HepG2 (cell line): ENCODE data around the gene FMNL2. TPM values are rescaled to one million over a fixed set of nuclear protein-coding genes. Genes with fewer than 3 reads are reported as not detected.

Source experiments
- ATAC-seq: fragments of 200-7000 bp; cut with Tn5 transposase; 3 replicates; pipeline ENCODE4 v1.9.1; 2020; ENCODE audit warnings: mild to moderate bottlenecking, moderate library complexity
- BruUV-seq: library from RNA; stranded (reverse); fragments of 400-500 nt; replicated peaks from 2 replicates; lab custom pipeline; 2021; lab: Mats Ljungman, UMichigan
- CTCF ChIA-PET: fragments of 300-600 bp; formaldehyde crosslinking; extraction: SDS; loops from one replicate; lab custom pipeline; 2021; ENCODE audit warnings: low total read pairs, inconsistent platforms, low intra/inter-chr PET ratio; lab: Yijun Ruan, JAX
- POLR2A ChIA-PET: fragments of 350-600 bp; sonication (Branson Sonifier 250); formaldehyde crosslinking; loops from one replicate; lab custom pipeline; 2020; ENCODE audit warnings: antibody characterized with exemption, inconsistent platforms; lab: Yijun Ruan, JAX
- DNase-seq: peaks from one replicate; pipeline ENCODE4 v3.0.0-alpha.2; 2015; ENCODE audit warnings: low spot score
- FAIRE-seq: peaks from 3 replicates; lab custom pipeline; 2011; peaks lifted over from hg19 to GRCh38; lab: Jason Lieb, UNC
- H2AFZ ChIP-seq: one replicate; pipeline ENCODE4 v1.6.1; 2011; ENCODE audit warnings: low read length, inconsistent platforms
- H3K27ac ChIP-seq: fragments of 300-600 bp; 3 replicates; pipeline ENCODE4 v1.8.0; 2011; ENCODE audit warnings: mixed run types, mild to moderate bottlenecking, mixed read lengths, low read length, inconsistent platforms; ENCODE audit not compliant: insufficient read depth; ENCODE audit errors: extremely low read length
- H3K27me3 ChIP-seq, 2 experiments: fragments of 200-600 bp in 1 of 2; 2 replicates in 1 of 2; 3 replicates in 1 of 2; pipeline versions ENCODE4 v1.6.0 to v1.8.0; 2011; ENCODE audit warnings: low read length in 2 of 2, mild to moderate bottlenecking in 2 of 2, moderate library complexity in 2 of 2, inconsistent platforms in 1 of 2; ENCODE audit not compliant: insufficient read depth in 2 of 2, control insufficient read depth in 1 of 2
- H3K36me3 ChIP-seq, 2 experiments: fragments of 200-600 bp in 1 of 2; replicated peaks in 1 of 2; 2 replicates in 1 of 2; 3 replicates in 1 of 2; pipeline versions ENCODE4 v1.5.1 to v1.8.0; 2011; ENCODE audit warnings: low read length in 2 of 2, inconsistent platforms in 1 of 2; ENCODE audit not compliant: insufficient read depth in 2 of 2, control insufficient read depth in 1 of 2
- H3K4me1 ChIP-seq: 2 replicates; pipeline ENCODE4 v1.5.1; 2012; ENCODE audit warnings: low read length, inconsistent platforms; ENCODE audit not compliant: insufficient read depth
- H3K4me2 ChIP-seq: 2 replicates; pipeline ENCODE4 v1.6.0; 2011; ENCODE audit warnings: low read depth, low read length, inconsistent platforms
- H3K4me3 ChIP-seq, 3 experiments: fragments of 200-600 bp in 1 of 3; sonication (generic), shearing (Covaris generic) in 1 of 3; replicated peaks in 1 of 3; 2 replicates each; pipeline ENCODE4 v1.5.1; 2011 to 2016; ENCODE audit warnings: low read length in 3 of 3, inconsistent platforms in 2 of 3, low read depth in 2 of 3, mild to moderate bottlenecking in 2 of 3, control low read depth in 1 of 3, mixed read lengths in 1 of 3; ENCODE audit not compliant: insufficient read depth in 1 of 3
- H3K79me2 ChIP-seq: one replicate; pipeline ENCODE4 v1.6.1; 2011; ENCODE audit warnings: low read length, inconsistent platforms; ENCODE audit not compliant: insufficient read depth
- H3K9ac ChIP-seq: 2 replicates; pipeline ENCODE4 v1.6.0; 2011; ENCODE audit warnings: mild to moderate bottlenecking, low read depth, low read length, inconsistent platforms; ENCODE audit not compliant: insufficient read depth
- H3K9me3 ChIP-seq: 2 replicates; pipeline ENCODE4 v1.5.1; 2012; ENCODE audit warnings: mild to moderate bottlenecking, low read length
- H4K20me1 ChIP-seq: 2 replicates; pipeline ENCODE4 v1.6.0; 2011; ENCODE audit warnings: inconsistent platforms, mild to moderate bottlenecking, low read length, moderate library complexity; ENCODE audit not compliant: insufficient read depth
- FOSL2 ChIP-seq: sonication (generic); formaldehyde crosslinking; IDR thresholded peaks from 2 replicates; pipeline ENCODE4 v1.4.0; 2020; ENCODE audit warnings: missing genetic modification reagents
- FOXA1 ChIP-seq, 2 experiments: fragments of 450-650 bp in 1 of 2; sonication (generic) in 1 of 2; formaldehyde crosslinking in 1 of 2; IDR thresholded peaks; 2 replicates each; pipeline versions ENCODE4 v1.4.0 to v1.6.1; 2016 to 2020; ENCODE audit warnings: missing genetic modification reagents in 1 of 2
- JUND ChIP-seq: sonication (generic); formaldehyde crosslinking; IDR thresholded peaks from 2 replicates; pipeline ENCODE4 v1.8.0; 2022; ENCODE audit warnings: mild to moderate bottlenecking, missing genetic modification reagents
- XRCC5 ChIP-seq: fragments of 200-400 bp; formaldehyde crosslinking; optimal IDR thresholded peaks from 2 replicates; pipeline ENCODE3; 2017; ENCODE audit warnings: mild to moderate bottlenecking, low read length
- ZFP1 ChIP-seq: IDR thresholded peaks from 2 replicates; pipeline ENCODE4 v1.6.1; 2016
- ZNF251 ChIP-seq: sonication (generic); formaldehyde crosslinking; IDR thresholded peaks from 2 replicates; pipeline ENCODE4 v1.9.0; 2021; ENCODE audit warnings: mild to moderate bottlenecking, missing genetic modification reagents
- ZNF790 ChIP-seq: sonication (generic); formaldehyde crosslinking; IDR thresholded peaks from 2 replicates; pipeline ENCODE4 v1.8.0; 2022; ENCODE audit warnings: missing genetic modification reagents, mild to moderate bottlenecking, borderline replicate concordance
- WGBS: methylation state at CpG from one replicate; pipeline ENCODE4 v1.1.6; 2017; ENCODE audit warnings: low lambda C conversion rate; 5-methylcytosine and 5-hydroxymethylcytosine counted together
- in situ Hi-C: cut with HindIII; loops from 2 replicates; pipeline ENCODE4 v1.10.0; 2017; ENCODE audit warnings: low pct_unique_long_range_greater_than_20kb; ENCODE audit not compliant: extremely low pct_ligation_motif_present
- intact Hi-C: fragments of 100-400 bp; cut with micrococcal nuclease; formaldehyde crosslinking; loops from one replicate; pipeline ENCODE4 v1.10.0; 2022; ENCODE audit not compliant: unreplicated experiment
- polyA plus RNA-seq, 8 experiments: library from polyadenylated mRNA; depleted of rRNA in 3 of 8; stranded (reverse) in 7 of 8; unstranded in 1 of 8; fragments of >200 nt; fragmentation: Illumina TruSeq in 4 of 8; extraction: Trizol in 4 of 8; gene quantifications; 2 replicates each; pipeline versions ENCODE4 v1.2.1 to v1.2.3, GENCODE V29; 2011 to 2016; ENCODE audit warnings: low read depth in 4 of 8, missing spikeins in 1 of 8, mixed read lengths in 1 of 8; ENCODE audit not compliant: insufficient read depth in 1 of 8
- total RNA-seq, 5 experiments: library from RNA; depleted of rRNA; stranded (reverse); fragments of >200 nt; fragmentation: Illumina TruSeq; extraction: Trizol; gene quantifications; 2 replicates each; pipeline ENCODE4 v1.2.3, GENCODE V29; 2016; ENCODE audit warnings: low read depth in 1 of 5
- TF ChIP-seq, protein P1 (sequence below): IDR thresholded peaks from 2 replicates; pipeline ENCODE4 v1.6.1; 2016; ENCODE audit warnings: mild to moderate bottlenecking
- TF ChIP-seq, protein P2 (sequence below): IDR thresholded peaks from 2 replicates; pipeline ENCODE4 v1.6.1; 2012; ENCODE audit warnings: low read length, improper control_type of control experiment
- TF ChIP-seq, protein P3 (sequence below): sonication (generic); formaldehyde crosslinking; IDR thresholded peaks from 2 replicates; pipeline ENCODE4 v1.9.0; 2021; ENCODE audit warnings: missing genetic modification reagents, borderline replicate concordance
- TF ChIP-seq, protein P4 (sequence below): sonication (generic); formaldehyde crosslinking; IDR thresholded peaks from 2 replicates; pipeline ENCODE4 v1.4.0; 2020; ENCODE audit warnings: missing genetic modification reagents; ENCODE audit errors: not compliant biosample characterization
- TF ChIP-seq, protein P5 (sequence below): sonication (generic); formaldehyde crosslinking; IDR thresholded peaks from 2 replicates; pipeline ENCODE4 v1.4.0; 2020; ENCODE audit warnings: missing genetic modification reagents

Gene FMNL2
- total and polyA plus RNA-seq, 2 of the 13 experiments (the other 11 are each of a cell fraction or from before 2014, with no cell fraction given), result 66.5 to 67.7 TPM

DNA sequence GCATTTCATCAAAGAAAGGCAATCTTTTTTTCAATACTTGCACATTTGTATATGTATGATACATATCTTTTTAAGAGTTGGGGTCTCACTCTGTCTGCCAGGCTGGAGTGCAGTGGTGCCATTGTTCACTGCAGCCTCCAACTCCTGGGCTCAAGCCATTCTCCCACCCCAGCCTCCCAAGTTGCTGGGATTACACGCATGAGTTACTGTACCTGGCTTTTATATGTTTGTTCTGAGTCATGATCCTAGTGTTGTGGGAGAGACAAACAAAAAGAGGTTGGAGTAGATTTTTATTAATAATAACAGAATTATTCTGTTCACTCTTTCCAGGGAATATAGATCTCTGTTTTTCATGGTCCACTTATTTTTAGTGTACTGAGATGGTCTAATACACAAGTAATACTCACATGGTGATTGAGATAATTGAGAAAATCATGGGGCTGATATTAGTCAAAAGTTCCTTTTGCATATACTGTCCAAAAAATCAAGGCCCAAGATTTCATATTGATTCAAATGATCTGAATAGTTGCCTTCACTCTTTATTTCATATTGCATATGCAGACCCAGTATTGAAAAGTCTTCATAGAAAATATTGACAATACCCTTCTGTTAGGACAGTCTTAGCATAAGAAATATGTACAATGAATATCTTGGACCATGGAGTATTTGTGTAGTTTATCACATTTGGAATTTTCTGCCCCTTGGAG lies 138.3 kb downstream of the FMNL2 start:
- no peak for FAIRE-seq
- Histone ChIP-seq H3K36me3 (no peaks in the 10 kb centered on the region), H3K27me3 (no peaks in the 10 kb centered on the region), H3K9ac (no peak overlapping the region), H4K20me1 (0 out of 2 replicates have a peak, but pooled peaks cover 4% of the 10 kb centered on the region), H3K9me3 (no peaks in the 10 kb centered on the region), H2AFZ (no peak overlapping the region), H3K4me1 (peaks cover 92% of the 10 kb centered on the region), H3K79me2 (peaks cover 96% of the 10 kb centered on the region), H3K4me3 (no peak overlapping the region; a peak in 1 of 6 replicates), H3K4me2 (peak overlapping the region; percentile 61), H3K27ac (peak overlapping the region; percentile 57)
- ChIA-PET CTCF (no interaction called here), POLR2A (interaction anchor here (0.9 to 2.2 kb wide), 3 partner anchors 10 to 86 kb away, joined by 3 to 15 read pairs (median 8); no protein-coding TSS in a partner anchor)
- BruUV-seq, result no TSS peak
- peak; percentile 34 for ATAC-seq
- DNase-seq, result peak; percentile 51
- in situ Hi-C loops (no loop called here), intact Hi-C loops (loop anchor here (5.0 kb wide), 3 partner anchors 41 to 296 kb away; partner anchors contain the start of genes FMNL2 and STAM2)
- 66% methylated on average over 1 of the region's 1 CpG for WGBS
- TF ChIP-seq, protein P1, sequence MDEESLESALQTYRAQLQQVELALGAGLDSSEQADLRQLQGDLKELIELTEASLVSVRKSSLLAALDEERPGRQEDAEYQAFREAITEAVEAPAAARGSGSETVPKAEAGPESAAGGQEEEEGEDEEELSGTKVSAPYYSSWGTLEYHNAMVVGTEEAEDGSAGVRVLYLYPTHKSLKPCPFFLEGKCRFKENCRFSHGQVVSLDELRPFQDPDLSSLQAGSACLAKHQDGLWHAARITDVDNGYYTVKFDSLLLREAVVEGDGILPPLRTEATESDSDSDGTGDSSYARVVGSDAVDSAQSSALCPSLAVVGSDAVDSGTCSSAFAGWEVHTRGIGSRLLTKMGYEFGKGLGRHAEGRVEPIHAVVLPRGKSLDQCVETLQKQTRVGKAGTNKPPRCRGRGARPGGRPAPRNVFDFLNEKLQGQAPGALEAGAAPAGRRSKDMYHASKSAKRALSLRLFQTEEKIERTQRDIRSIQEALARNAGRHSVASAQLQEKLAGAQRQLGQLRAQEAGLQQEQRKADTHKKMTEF (CRISPR knock-in tag), result no peak
- TF ChIP-seq, protein P2, sequence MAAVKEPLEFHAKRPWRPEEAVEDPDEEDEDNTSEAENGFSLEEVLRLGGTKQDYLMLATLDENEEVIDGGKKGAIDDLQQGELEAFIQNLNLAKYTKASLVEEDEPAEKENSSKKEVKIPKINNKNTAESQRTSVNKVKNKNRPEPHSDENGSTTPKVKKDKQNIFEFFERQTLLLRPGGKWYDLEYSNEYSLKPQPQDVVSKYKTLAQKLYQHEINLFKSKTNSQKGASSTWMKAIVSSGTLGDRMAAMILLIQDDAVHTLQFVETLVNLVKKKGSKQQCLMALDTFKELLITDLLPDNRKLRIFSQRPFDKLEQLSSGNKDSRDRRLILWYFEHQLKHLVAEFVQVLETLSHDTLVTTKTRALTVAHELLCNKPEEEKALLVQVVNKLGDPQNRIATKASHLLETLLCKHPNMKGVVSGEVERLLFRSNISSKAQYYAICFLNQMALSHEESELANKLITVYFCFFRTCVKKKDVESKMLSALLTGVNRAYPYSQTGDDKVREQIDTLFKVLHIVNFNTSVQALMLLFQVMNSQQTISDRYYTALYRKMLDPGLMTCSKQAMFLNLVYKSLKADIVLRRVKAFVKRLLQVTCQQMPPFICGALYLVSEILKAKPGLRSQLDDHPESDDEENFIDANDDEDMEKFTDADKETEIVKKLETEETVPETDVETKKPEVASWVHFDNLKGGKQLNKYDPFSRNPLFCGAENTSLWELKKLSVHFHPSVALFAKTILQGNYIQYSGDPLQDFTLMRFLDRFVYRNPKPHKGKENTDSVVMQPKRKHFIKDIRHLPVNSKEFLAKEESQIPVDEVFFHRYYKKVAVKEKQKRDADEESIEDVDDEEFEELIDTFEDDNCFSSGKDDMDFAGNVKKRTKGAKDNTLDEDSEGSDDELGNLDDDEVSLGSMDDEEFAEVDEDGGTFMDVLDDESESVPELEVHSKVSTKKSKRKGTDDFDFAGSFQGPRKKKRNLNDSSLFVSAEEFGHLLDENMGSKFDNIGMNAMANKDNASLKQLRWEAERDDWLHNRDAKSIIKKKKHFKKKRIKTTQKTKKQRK, result no peak
- TF ChIP-seq XRCC5 (no peak), ZNF790 (CRISPR knock-in tag) (no peak), ZFP1 (CRISPR knock-in tag) (0 out of 2 replicates have a peak, but pooled peaks have one; percentile 6), JUND (no peak), ZNF251 (no peak), FOSL2 (CRISPR knock-in tag) (peak; percentile 70), FOXA1 (IDR thresholded peaks at IDR 0.05) (no peak), FOXA1 (CRISPR knock-in tag; IDR thresholded peaks at IDR 0.05) (0 out of 2 replicates have a peak, but pooled peaks have one; percentile 15)
- TF ChIP-seq, protein P3, sequence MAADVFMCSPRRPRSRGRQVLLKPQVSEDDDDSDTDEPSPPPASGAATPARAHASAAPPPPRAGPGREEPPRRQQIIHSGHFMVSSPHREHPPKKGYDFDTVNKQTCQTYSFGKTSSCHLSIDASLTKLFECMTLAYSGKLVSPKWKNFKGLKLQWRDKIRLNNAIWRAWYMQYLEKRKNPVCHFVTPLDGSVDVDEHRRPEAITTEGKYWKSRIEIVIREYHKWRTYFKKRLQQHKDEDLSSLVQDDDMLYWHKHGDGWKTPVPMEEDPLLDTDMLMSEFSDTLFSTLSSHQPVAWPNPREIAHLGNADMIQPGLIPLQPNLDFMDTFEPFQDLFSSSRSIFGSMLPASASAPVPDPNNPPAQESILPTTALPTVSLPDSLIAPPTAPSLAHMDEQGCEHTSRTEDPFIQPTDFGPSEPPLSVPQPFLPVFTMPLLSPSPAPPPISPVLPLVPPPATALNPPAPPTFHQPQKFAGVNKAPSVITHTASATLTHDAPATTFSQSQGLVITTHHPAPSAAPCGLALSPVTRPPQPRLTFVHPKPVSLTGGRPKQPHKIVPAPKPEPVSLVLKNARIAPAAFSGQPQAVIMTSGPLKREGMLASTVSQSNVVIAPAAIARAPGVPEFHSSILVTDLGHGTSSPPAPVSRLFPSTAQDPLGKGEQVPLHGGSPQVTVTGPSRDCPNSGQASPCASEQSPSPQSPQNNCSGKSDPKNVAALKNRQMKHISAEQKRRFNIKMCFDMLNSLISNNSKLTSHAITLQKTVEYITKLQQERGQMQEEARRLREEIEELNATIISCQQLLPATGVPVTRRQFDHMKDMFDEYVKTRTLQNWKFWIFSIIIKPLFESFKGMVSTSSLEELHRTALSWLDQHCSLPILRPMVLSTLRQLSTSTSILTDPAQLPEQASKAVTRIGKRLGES, result no peak
- TF ChIP-seq, protein P4, sequence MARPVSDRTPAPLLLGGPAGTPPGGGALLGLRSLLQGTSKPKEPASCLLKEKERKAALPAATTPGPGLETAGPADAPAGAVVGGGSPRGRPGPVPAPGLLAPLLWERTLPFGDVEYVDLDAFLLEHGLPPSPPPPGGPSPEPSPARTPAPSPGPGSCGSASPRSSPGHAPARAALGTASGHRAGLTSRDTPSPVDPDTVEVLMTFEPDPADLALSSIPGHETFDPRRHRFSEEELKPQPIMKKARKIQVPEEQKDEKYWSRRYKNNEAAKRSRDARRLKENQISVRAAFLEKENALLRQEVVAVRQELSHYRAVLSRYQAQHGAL (CRISPR knock-in tag), result no peak
- TF ChIP-seq, protein P5, sequence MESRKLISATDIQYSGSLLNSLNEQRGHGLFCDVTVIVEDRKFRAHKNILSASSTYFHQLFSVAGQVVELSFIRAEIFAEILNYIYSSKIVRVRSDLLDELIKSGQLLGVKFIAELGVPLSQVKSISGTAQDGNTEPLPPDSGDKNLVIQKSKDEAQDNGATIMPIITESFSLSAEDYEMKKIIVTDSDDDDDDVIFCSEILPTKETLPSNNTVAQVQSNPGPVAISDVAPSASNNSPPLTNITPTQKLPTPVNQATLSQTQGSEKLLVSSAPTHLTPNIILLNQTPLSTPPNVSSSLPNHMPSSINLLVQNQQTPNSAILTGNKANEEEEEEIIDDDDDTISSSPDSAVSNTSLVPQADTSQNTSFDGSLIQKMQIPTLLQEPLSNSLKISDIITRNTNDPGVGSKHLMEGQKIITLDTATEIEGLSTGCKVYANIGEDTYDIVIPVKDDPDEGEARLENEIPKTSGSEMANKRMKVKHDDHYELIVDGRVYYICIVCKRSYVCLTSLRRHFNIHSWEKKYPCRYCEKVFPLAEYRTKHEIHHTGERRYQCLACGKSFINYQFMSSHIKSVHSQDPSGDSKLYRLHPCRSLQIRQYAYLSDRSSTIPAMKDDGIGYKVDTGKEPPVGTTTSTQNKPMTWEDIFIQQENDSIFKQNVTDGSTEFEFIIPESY, result no peak
